ENCODE measurements around the gene ARHGEF17. TPM values are rescaled to one million over a fixed set of nuclear protein-coding genes. Genes with fewer than 3 reads are reported as not detected.

Gene ARHGEF17
- total and polyA plus RNA-seq, 2 of the 8 experiments (the other 6 are each of a cell fraction or from before 2014, with no cell fraction given): 11.3 to 14.6 TPM

GRCh38 chr11:73338279-73338678 is 30.2 kb downstream of the ARHGEF17 start:
- Histone ChIP-seq H3K23ac (ENCODE audit: insufficient read length) (no peak overlapping the region), H3K56ac (replicated peaks; ENCODE audit: insufficient read length, low read depth, low read length) (no peak overlapping the region), H4K5ac (ENCODE audit: insufficient read length, low read depth, low read length) (no peak overlapping the region), H3K4me1 (replicated peaks in 1 of 4; ENCODE audit: control insufficient read depth in 3 of 4, insufficient read depth in 4 of 4, low read length in 3 of 4) (peaks cover 0 to 13% (median 10%) of the 10 kb centered on the region in 4 experiments; a peak in 5 of 7 replicates), H2BK15ac (ENCODE audit: low read length) (no peak overlapping the region), H4K91ac (replicated peaks; ENCODE audit: insufficient read length, low read length) (no peak overlapping the region), H3K9ac (replicated peaks in 1 of 4; ENCODE audit: extremely low read depth in 1 of 4, low read depth in 3 of 4, low read length in 3 of 4) (no peak overlapping the region), H3K4ac (replicated peaks; ENCODE audit: insufficient read length, low read depth, low read length) (no peak overlapping the region), H3K79me1 (ENCODE audit: low read depth, low read length) (no peaks in the 10 kb centered on the region), H2AK5ac (ENCODE audit: low read depth, low read length) (no peak overlapping the region), H2AFZ (ENCODE audit: low read length) (no peak overlapping the region), H3K4me2 (ENCODE audit: insufficient read depth in 1 of 2, low read depth in 2 of 2, low read length in 2 of 2) (no peak overlapping the region), H3K4me3 (ENCODE audit: extremely low read depth in 1 of 4, insufficient read depth in 2 of 4, low read depth in 3 of 4, low read length in 4 of 4) (no peak overlapping the region), H3K18ac (ENCODE audit: extremely low read depth, low read length) (no peak overlapping the region), H2BK20ac (ENCODE audit: low read length) (no peak overlapping the region), H3K36me3 (ENCODE audit: control insufficient read depth in 2 of 4, insufficient read depth in 4 of 4, low read length in 3 of 4) (no peaks in the 10 kb centered on the region), H3K9me3 (ENCODE audit: insufficient read depth in 2 of 2, low read depth in 1 of 2, low read length in 1 of 2) (no peaks in the 10 kb centered on the region), H3K79me2 (ENCODE audit: control insufficient read depth in 1 of 2, insufficient read depth in 2 of 2, low read length in 2 of 2) (no peaks in the 10 kb centered on the region), H4K8ac (ENCODE audit: extremely low read depth, insufficient read depth, low read length) (no peak overlapping the region), H4K20me1 (replicated peaks in 1 of 2; ENCODE audit: control insufficient read depth in 1 of 2, insufficient read depth in 2 of 2, low read length in 2 of 2) (peaks cover 29 to 40% of the 10 kb centered on the region in 2 experiments), H3K23me2 (ENCODE audit: low read depth, low read length) (peaks cover 3% of the 10 kb centered on the region), H2BK120ac (replicated peaks; ENCODE audit: low read depth, low read length) (no peak overlapping the region), H3K27me3 (replicated peaks in 1 of 4; ENCODE audit: control insufficient read depth in 3 of 4, extremely low read depth in 1 of 4, insufficient read depth in 3 of 4, low read length in 3 of 4) (peaks cover 24 to 73% (median 52%) of the 10 kb centered on the region in 4 experiments), H2BK12ac (ENCODE audit: low read depth, low read length) (no peak overlapping the region), H2BK5ac (ENCODE audit: low read depth, low read length) (no peak overlapping the region), H3K27ac (ENCODE audit: low read depth, low read length) (no peak overlapping the region), H3K14ac (ENCODE audit: insufficient read length) (no peak overlapping the region)
- ChIA-PET POLR2A (ENCODE audit: partially characterized antibody) (interaction anchor here (4.9 kb wide), 1 partner anchor 30 kb away, joined by 29 read pairs; the partner anchor contains the start of gene ARHGEF17), CTCF (ENCODE audit: partially characterized antibody) (interaction anchor here (6.6 to 35.5 kb wide), 4 partner anchors 22 to 48 kb away, joined by 113 to 1456 read pairs (median 251); partner anchors contain the start of genes ARHGEF17 and RELT)
- TF ChIP-seq MAX (IDR thresholded peaks at IDR 0.05) (no peak), EGR1 (IDR thresholded peaks at IDR 0.05; ENCODE audit: borderline replicate concordance, low read depth, low read length) (no peak), CBX8 (IDR thresholded peaks at IDR 0.05; ENCODE audit: borderline replicate concordance, low read depth, low read length) (no peak), E2F6 (IDR thresholded peaks at IDR 0.05) (no peak), CEBPB (IDR thresholded peaks at IDR 0.05; ENCODE audit: low read depth, low read length) (no peak), YY1 (IDR thresholded peaks at IDR 0.05; ENCODE audit: low read depth, low read length) (no peak), BRCA1 (IDR thresholded peaks at IDR 0.05; ENCODE audit: low read depth, low read length) (no peak), MAFK (IDR thresholded peaks at IDR 0.05; ENCODE audit: low read depth, low read length) (no peak), KDM4A (IDR thresholded peaks at IDR 0.05; ENCODE audit: low read depth, low read length, severe bottlenecking) (no peak), PHF8 (conservative IDR thresholded peaks at IDR 0.05; ENCODE audit: low read depth, low read length) (no peak), SAP30 (IDR thresholded peaks at IDR 0.05; ENCODE audit: insufficient read depth, insufficient replicate concordance, low read length) (no peak), CTBP2 (IDR thresholded peaks at IDR 0.05; ENCODE audit: borderline replicate concordance, insufficient read depth, insufficient read length, low read length) (no peak)
- WGBS, 2 experiments (ENCODE audit: extremely low coverage in 1 of 2, insufficient coverage in 1 of 2, insufficient read length in 1 of 2, insufficient replicate concordance in 2 of 2, low coverage in 1 of 2, low lambda C conversion rate in 2 of 2, missing lambda C conversion rate in 1 of 2): 83% methylated on average over 4 of the region's 4 CpGs; no CpG with 5 or more reads in 1 of the 2 experiments
- FAIRE-seq: no peak
- no peak for DNase-seq (ENCODE audit: low read depth in 1 of 2, low spot score in 2 of 2)

Measured in H1 (cell line).